ENCODE measurements around the gene CFAP46.
A peak's percentile ranks its signal among the peaks of the same experiment; 100 is the strongest.

CFAP46 gene

GRCh38 chr10:132987671-132988571 lies 45.6 kb upstream of the CFAP46 start:
- no peak for TF ChIP-seq SNAI2 (CRISPR knock-in tag; IDR thresholded peaks at IDR 0.05)
- TF ChIP-seq TCF4 (CRISPR knock-in tag; IDR thresholded peaks at IDR 0.05; ENCODE audit: borderline replicate concordance), result peak; percentile 82
- 0 out of 2 replicates have a peak, but pooled peaks have one; percentile 11 for TF ChIP-seq ZNF8 (CRISPR knock-in tag; IDR thresholded peaks at IDR 0.05)
- TF ChIP-seq BACH2 (CRISPR knock-in tag; IDR thresholded peaks at IDR 0.05; ENCODE audit: borderline replicate concordance), result peak; percentile 73; the same call in 1 of the 2 replicates
- TF ChIP-seq CREB5 (CRISPR knock-in tag; IDR thresholded peaks at IDR 0.05; ENCODE audit: low read depth), result no peak
- peak; percentile 100 for ATAC-seq

- no peak for ATAC-seq
- TF ChIP-seq ZFP30 (CRISPR knock-in tag; IDR thresholded peaks at IDR 0.05) (no peak), SNAI2 (CRISPR knock-in tag; IDR thresholded peaks at IDR 0.05) (no peak), ZNF8 (CRISPR knock-in tag; IDR thresholded peaks at IDR 0.05) (no peak), ESRRG (CRISPR knock-in tag; IDR thresholded peaks at IDR 0.05) (no peak), TOX (CRISPR knock-in tag; IDR thresholded peaks at IDR 0.05; ENCODE audit: borderline replicate concordance) (no peak), TSHZ2 (CRISPR knock-in tag; IDR thresholded peaks at IDR 0.05) (no peak), PPARA (CRISPR knock-in tag; IDR thresholded peaks at IDR 0.05; ENCODE audit: borderline replicate concordance) (no peak), ZNF565 (CRISPR knock-in tag; conservative IDR thresholded peaks at IDR 0.05; ENCODE audit: low read depth) (no peak), ZFP3 (CRISPR knock-in tag; IDR thresholded peaks at IDR 0.05) (no peak), CSRNP3 (CRISPR knock-in tag; IDR thresholded peaks at IDR 0.05) (no peak), ZC3H10 (CRISPR knock-in tag; IDR thresholded peaks at IDR 0.05) (no peak), RARB (CRISPR knock-in tag; IDR thresholded peaks at IDR 0.05) (no peak), ARNTL (CRISPR knock-in tag; IDR thresholded peaks at IDR 0.05; ENCODE audit: borderline replicate concordance, low read depth) (no peak), PATZ1 (CRISPR knock-in tag; IDR thresholded peaks at IDR 0.05; ENCODE audit: borderline replicate concordance) (no peak), BACH2 (CRISPR knock-in tag; IDR thresholded peaks at IDR 0.05; ENCODE audit: borderline replicate concordance) (no peak), TCF4 (CRISPR knock-in tag; IDR thresholded peaks at IDR 0.05; ENCODE audit: borderline replicate concordance) (no peak), GLIS3 (CRISPR knock-in tag; IDR thresholded peaks at IDR 0.05) (no peak), POU6F1 (CRISPR knock-in tag; IDR thresholded peaks at IDR 0.05; ENCODE audit: borderline replicate concordance, low read depth) (no peak)
Measured at GRCh38 chr10:132986978-132987377, 44.6 kb upstream of the CFAP46 start.

GRCh38 chr10:132986576-132986975 lies 44.2 kb upstream of the CFAP46 start:
- TF ChIP-seq ZNF8 (CRISPR knock-in tag; IDR thresholded peaks at IDR 0.05) (no peak), OSR1 (CRISPR knock-in tag; IDR thresholded peaks at IDR 0.05) (no peak), GLIS3 (CRISPR knock-in tag; IDR thresholded peaks at IDR 0.05) (no peak)
- ATAC-seq, result no peak

All from SK-N-SH treated with all-trans-retinoic acid at 6 μM for 48 hours (cell line).